Neuron (in vitro differentiated cells): Measurements from ENCODE around the gene ARRB1.
"Not testable (repeated sequence)": the region's sequence is repeated elsewhere in the genome, so short reads cannot be mapped to it uniquely, and the experiment has no call there.

Experiments
- H2AFZ ChIP-seq: one replicate; pipeline ENCODE4 v1.6.1; 2013; ENCODE audit warnings: low read depth, mild to moderate bottlenecking, inconsistent platforms, low read length, moderate library complexity
- H3K27me3 ChIP-seq: one replicate; pipeline ENCODE4 v1.6.1; 2013; ENCODE audit warnings: low read length; ENCODE audit not compliant: insufficient read depth
- H3K36me3 ChIP-seq: one replicate; pipeline ENCODE4 v1.6.1; 2013; ENCODE audit warnings: low read length; ENCODE audit not compliant: insufficient read depth
- H3K4me1 ChIP-seq: one replicate; pipeline ENCODE4 v1.6.1; 2013; ENCODE audit warnings: low read length; ENCODE audit not compliant: insufficient read depth
- H3K4me3 ChIP-seq: 2 replicates; pipeline ENCODE4 v1.5.1; 2013; ENCODE audit warnings: mild to moderate bottlenecking, low read length, moderate library complexity
- H3K9me3 ChIP-seq: one replicate; pipeline ENCODE4 v1.6.1; 2013; ENCODE audit warnings: low read length

ARRB1 gene

DNA sequence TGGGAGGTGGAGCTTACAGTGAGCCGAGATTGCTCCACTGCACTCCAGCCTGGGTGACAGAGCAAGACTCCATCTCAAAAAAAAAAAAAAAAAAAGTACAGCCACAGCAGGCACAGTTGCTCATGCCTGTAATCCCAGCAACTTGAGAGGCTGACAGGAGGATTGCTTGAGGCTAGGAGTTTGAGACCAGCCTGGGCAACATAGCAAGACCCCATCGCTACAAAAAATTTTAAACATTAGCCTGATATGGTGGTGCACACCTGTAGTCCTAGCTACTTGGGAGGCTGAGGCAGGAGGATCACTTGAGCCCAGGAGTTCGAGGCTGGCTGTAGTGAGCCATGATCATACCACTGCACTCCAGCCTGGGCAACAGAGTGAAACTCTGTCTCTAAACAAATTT is 76.7 kb downstream of the ARRB1 start:
- not testable (repeated sequence) for H3K4me3 ChIP-seq, H3K27me3 ChIP-seq, H3K9me3 ChIP-seq, H3K36me3 ChIP-seq, H3K4me1 ChIP-seq, H2AFZ ChIP-seq

DNA sequence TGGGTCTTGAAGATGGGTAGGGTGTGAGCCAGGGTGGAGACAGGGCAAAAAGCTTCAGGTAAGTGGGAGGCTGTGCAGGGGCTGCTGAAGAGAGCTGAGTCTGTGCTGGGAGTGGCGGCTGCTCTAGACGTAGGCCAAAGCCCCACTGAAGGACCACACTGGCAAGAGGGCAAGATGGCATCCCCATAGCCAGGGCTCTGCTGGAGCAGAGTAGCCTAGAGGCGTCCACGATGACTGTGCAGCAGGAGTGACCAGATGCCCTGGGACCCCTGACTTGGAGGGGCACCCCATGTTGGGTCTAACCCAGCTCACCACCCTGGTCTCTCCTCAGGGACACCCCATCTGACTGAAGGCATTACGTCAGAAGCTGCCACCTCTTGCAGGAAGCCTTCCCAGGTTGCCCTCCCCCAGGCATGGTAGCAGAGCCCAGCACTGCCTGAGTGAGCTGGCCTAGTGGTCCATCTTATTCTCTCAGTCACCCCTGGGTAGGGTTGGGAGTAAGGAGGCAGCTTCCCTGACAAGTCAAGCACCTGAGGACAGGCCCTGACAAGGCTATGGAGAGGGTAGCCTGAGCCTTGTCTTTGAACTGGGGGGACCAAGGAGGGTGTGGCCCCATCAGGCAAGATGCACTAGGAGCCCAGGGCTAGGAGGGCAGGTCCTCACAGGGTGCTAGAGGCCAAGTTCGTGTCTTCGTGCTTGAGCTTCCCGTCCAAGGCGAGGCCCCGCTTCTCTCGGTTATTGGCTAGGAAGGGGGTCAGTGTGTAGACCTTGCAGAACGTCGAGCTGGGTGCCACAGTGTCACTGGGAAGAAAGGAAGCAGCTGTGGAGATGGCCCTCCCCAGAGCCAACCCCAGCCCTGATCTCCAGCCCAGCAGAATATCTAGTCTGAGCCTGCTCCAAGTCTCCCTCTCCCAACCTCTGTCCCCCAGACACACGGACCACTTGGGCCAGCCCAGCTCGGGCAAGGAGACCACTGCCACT is 77.8 kb downstream of the ARRB1 start:
- Histone ChIP-seq H3K36me3 (no peaks in the 10 kb centered on the region), H3K4me1 (no peaks in the 10 kb centered on the region), H3K4me3 (no peak overlapping the region), H2AFZ (no peak overlapping the region), H3K9me3 (no peaks in the 10 kb centered on the region), H3K27me3 (no peaks in the 10 kb centered on the region)

DNA sequence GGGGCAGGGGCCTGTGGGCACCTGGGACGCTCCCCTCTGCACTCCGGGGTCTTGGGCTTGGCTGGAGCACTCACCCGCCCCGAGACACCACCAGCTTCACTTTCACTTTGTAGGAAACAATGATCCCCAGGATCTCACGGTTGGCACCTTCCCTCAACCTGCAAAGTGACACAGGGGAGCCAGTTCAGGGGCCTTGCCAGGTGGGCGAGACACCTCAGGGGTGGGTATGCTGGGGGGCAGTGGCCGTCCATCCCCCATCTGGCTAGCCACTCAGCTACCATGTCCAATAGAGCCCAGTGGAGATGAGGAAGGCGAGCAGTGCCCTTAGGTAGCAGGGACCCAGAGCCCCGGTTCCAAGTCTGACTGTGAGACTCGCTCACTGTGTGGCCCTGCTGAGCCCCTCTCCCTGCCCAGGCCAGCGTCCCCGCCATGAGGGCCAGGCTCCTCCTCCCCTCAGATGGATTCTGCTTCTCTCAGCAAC is 78.6 kb downstream of the ARRB1 start:
- H3K4me1 ChIP-seq = no peaks in the 10 kb centered on the region
- H3K27me3 ChIP-seq = no peaks in the 10 kb centered on the region
- H3K36me3 ChIP-seq = no peaks in the 10 kb centered on the region
- H3K4me3 ChIP-seq = no peak overlapping the region
- no peak overlapping the region for H2AFZ ChIP-seq
- H3K9me3 ChIP-seq = no peaks in the 10 kb centered on the region

DNA sequence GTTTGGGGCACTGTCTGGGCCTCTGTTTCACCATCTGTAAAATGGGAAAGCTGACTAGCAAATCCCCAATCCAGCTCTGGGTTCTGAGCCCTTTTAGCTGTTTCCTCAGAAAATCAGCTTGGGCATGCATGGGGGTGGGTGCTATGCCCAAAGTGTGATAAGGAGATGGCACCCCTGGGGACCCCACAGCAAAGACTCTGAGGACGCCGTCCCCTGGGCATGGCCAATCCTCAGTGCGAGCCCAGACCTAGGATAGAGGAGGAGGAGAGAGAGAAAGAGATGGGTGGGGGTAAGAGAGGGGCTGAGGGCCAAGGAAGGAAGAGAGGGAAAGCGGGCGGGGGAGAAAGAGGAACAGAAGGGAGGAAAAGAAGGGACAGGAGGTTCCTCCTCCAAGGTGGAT is 79.1 kb downstream of the ARRB1 start:
- H3K36me3 ChIP-seq = no peaks in the 10 kb centered on the region
- no peaks in the 10 kb centered on the region for H3K4me1 ChIP-seq
- no peak overlapping the region for H3K4me3 ChIP-seq
- H3K9me3 ChIP-seq = no peaks in the 10 kb centered on the region
- no peaks in the 10 kb centered on the region for H3K27me3 ChIP-seq
- H2AFZ ChIP-seq = no peak overlapping the region

DNA sequence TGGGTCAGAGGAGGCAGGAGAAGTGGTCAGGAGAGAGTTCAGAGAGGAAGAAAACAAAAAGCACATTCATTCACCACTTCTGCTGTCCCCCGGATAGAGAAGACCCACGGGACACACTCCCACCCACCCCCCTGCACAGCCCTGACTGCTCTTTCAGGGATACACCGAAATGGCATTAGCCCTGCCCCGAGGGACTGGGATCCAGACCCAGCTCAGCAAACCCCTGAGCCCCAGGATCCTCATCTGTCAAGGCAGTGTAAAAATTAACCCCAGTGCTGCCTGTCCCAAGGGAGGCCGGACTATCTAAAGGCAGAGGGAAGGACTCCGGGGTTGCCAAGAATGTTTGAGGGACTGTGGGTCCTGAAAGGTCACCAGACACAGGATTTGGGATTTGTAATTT is 79.7 kb downstream of the ARRB1 start:
- Histone ChIP-seq H3K4me3 (no peak overlapping the region), H3K36me3 (no peaks in the 10 kb centered on the region), H3K27me3 (no peaks in the 10 kb centered on the region), H3K4me1 (no peaks in the 10 kb centered on the region), H2AFZ (no peak overlapping the region), H3K9me3 (no peaks in the 10 kb centered on the region)

DNA sequence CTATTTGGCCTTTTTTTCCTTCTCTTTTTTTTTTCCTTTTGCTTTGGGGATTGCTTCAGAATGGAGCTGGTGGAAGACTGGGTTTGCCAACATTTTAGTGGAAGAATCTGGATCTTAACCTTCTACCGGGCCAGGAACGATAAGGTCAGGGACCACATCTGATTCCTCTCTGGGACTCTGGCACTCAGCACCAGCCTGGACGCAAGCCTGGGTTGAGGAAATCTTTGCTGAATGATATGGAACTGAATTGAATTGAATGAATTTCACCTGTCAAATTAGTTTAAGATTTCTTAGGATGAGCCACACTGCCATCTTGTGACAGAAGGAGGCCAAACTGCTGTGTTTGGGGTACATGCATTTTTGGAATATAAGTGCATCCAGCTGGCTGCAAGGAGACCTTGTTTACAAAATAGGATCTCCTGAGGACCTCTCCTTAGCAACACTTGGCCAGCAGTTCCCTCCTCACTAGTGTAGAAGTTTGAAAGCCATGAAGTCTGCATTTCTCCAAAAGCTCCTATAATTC is 80.5 kb downstream of the ARRB1 start:
- no peak overlapping the region for H2AFZ ChIP-seq
- no peaks in the 10 kb centered on the region for H3K36me3 ChIP-seq
- H3K4me1 ChIP-seq = no peaks in the 10 kb centered on the region
- no peaks in the 10 kb centered on the region for H3K9me3 ChIP-seq
- no peaks in the 10 kb centered on the region for H3K27me3 ChIP-seq
- no peak overlapping the region for H3K4me3 ChIP-seq

DNA sequence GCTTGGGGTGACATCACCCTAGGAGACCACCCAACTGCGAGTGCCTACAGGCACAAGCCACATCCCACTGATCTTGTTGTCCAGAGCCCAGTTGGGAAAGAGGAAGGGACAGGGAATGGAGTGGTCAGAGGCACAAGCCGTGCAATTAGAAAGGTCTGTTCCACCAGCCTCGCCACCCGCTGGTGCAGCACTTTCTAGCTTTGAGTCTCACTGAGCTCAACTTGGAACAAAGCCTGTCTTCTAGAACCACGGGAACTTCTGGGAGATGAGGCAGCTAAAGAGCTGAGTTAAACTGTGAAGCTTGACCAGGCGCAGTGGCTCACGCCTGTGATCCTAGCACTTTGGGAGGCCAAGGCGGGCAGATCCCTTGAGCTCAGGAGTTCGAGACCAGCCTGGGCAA is 81.6 kb downstream of the ARRB1 start:
- no peaks in the 10 kb centered on the region for H3K4me1 ChIP-seq
- no peaks in the 10 kb centered on the region for H3K36me3 ChIP-seq
- H3K9me3 ChIP-seq = no peaks in the 10 kb centered on the region
- H3K27me3 ChIP-seq = no peaks in the 10 kb centered on the region
- H3K4me3 ChIP-seq = no peak overlapping the region
- H2AFZ ChIP-seq = no peak overlapping the region

DNA sequence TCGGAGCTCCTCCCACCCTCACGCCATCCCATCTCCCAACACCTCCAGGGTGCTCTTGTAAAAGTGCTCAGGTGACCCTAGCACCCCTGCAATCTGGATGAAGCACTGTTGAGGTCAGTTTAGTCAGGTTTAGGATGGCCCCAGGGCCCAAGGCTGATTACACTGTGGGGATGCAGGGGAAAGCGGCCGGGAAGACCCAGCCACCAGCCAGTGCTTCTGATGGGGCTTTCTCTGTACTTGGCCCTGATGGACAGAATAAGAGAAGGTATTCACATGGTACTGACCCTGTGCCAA is 82.1 kb downstream of the ARRB1 start:
- Histone ChIP-seq H3K27me3 (no peaks in the 10 kb centered on the region), H3K4me1 (no peaks in the 10 kb centered on the region), H3K9me3 (no peaks in the 10 kb centered on the region), H3K36me3 (no peaks in the 10 kb centered on the region), H3K4me3 (no peak overlapping the region), H2AFZ (no peak overlapping the region)

DNA sequence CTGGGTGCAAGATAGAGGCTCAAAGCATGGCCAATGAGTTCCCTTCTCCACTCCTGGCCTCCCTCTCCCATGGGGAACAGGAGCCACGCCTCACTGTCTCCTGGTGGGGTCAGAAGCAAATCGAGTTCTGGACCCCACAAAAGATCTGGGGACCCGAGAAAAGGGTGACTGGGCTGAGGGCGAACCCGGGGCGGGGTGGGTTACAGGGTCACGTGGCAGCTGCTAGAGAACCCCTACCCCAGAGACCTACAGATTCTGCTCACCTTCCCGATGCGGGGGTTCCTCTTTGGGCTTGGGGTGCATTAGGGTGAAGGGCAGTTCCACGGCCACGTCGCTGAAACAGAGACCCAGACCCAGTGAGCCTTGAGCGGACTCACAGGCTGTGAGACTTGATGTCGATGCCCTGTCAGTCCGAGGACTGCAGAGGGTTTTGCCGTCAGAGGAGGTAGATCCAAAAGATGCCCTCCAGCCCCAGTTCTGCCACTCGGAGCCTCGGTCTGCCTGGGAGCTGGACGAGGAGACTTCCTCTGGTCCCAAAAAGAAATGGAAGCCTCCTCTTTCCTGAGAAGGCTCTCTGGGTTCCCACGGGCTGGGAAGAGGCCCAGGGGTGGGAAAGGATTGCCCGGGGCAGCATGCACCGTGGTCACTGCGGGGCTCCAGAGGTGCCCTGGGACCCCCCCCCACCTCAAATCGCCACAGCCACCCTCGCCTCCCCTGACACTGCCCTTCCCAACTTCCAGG is 82.7 kb downstream of the ARRB1 start:
- Histone ChIP-seq H2AFZ (no peak overlapping the region), H3K9me3 (no peaks in the 10 kb centered on the region), H3K27me3 (no peaks in the 10 kb centered on the region), H3K4me1 (no peaks in the 10 kb centered on the region), H3K36me3 (no peaks in the 10 kb centered on the region), H3K4me3 (no peak overlapping the region)

DNA sequence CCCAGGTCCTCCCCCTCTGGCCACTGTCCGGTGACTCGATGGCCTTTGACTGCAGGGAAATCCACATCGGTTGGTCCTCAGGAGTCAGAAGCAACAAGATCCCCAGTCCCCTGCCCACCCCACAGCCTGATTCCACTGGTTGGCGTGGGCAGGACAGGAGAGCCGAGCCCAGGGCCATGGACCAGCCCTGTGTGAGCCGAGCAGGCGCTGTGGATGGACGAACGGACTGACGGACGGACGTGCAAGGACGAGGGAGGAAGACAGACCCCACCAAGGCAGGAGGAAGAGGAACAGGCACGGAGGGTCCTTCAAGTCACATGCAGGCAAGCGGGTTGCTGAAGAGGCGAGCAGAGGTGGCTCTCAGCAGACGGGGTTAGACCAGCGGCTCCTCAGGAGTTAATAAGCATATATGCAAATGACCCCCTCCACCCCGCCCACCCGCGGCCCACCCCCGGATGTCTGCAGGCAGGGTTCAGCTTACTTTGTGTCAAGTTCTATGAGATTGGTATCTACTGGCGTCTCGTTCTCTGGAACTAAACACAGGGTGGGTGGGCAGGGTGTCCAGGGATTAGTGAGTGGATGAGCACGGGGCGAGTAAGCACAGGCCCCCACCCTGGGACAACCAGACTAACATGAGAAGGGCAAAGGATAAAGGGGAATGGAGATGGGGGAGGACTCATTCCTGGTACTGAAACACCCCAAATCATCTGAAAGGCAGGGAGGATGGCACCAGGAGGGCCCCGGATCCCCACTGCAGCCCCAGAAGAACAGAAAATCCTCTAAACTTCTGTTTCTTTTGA is 84.1 kb downstream of the ARRB1 start:
- H2AFZ ChIP-seq = no peak overlapping the region
- no peaks in the 10 kb centered on the region for H3K9me3 ChIP-seq
- H3K4me1 ChIP-seq = no peaks in the 10 kb centered on the region
- H3K4me3 ChIP-seq = no peak overlapping the region
- H3K36me3 ChIP-seq = no peaks in the 10 kb centered on the region
- H3K27me3 ChIP-seq = no peaks in the 10 kb centered on the region

DNA sequence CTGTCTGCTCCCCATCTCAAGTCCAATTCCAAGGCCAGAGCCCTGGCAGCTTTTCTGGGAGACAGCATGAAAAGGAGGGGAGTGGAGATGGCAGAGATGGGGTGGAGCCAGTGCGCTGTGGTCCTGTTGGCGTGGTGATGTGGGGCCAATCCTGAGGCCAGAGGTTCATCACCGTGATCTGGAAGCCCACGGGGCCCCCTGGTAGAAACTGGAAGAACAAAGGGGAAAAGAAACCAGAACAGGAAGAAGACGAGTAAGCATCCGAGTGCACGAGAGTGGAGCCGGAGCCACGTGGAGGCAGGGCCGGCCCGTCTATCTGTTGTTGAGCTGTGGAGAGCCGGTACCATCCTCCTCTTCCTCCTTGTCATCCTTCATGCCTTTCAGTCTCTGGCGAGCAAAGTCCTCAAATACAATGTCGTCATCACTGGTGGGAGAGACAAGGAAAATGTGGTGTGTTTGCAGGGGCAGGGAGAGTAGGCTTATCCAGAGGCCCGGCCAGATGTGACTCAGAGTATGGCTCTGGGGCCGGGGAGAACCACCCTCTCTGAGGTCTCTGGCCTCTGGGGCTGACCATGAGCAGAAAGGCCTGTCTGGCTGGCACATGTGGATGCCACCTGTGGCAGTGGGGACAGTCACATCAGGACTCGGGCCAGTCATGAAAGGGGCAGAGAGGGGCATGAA is 85.5 kb downstream of the ARRB1 start:
- H3K4me1 ChIP-seq = no peaks in the 10 kb centered on the region

DNA sequence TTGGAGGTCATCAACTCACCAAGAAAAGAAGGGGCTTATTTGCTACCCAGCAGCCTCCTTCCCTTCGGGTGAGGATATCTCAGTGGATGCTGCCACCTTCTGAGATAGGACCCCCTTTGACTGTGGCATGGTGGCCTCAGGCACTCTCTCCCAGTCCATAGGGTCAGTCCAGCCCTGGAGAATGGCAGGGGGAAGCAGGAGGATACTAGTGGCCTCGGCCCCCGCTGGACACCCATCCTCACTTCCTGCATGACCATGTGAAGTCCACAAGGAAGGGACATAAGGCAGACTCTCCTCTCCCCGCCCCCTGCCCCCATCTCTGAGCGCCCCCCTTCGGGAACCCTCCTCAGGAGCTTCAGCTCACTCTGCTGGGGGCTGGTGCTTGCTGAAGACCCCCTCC is 86.5 kb downstream of the ARRB1 start:
- Histone ChIP-seq H3K4me3 (no peak overlapping the region), H2AFZ (no peak overlapping the region), H3K27me3 (no peaks in the 10 kb centered on the region), H3K4me1 (no peaks in the 10 kb centered on the region), H3K36me3 (no peaks in the 10 kb centered on the region), H3K9me3 (no peaks in the 10 kb centered on the region)

More for the DNA sequence above, 85.5 kb downstream of the ARRB1 start:
- H3K27me3 ChIP-seq = no peaks in the 10 kb centered on the region
- H3K4me3 ChIP-seq = no peak overlapping the region
- H3K9me3 ChIP-seq = no peaks in the 10 kb centered on the region
- no peaks in the 10 kb centered on the region for H3K36me3 ChIP-seq
- no peak overlapping the region for H2AFZ ChIP-seq
